Retinal pigment epithelial cell (primary cell): ENCODE results near the gene BRME1.

Source experiments
- DNase-seq: peaks from one replicate; pipeline ENCODE4 v3.0.0-alpha.2; 2010; ENCODE audit warnings: low read depth
- H3K4me3 ChIP-seq: 2 replicates; pipeline ENCODE4 v1.5.1; 2011; ENCODE audit warnings: mild to moderate bottlenecking, low read length, control low read depth, moderate library complexity
- CTCF ChIP-seq: conservative IDR thresholded peaks from 2 replicates; pipeline ENCODE4 v1.5.1; 2011; ENCODE audit warnings: low read depth, low read length, control low read depth, inconsistent platforms

BRME1 gene

GRCh38 chr19:13887517-13887916 is 18.4 kb downstream of the BRME1 start:
- TF ChIP-seq CTCF = no peak
- H3K4me3 ChIP-seq = no peak overlapping the region

GRCh38 chr19:13887018-13887436 is 18.9 kb downstream of the BRME1 start:
- TF ChIP-seq CTCF = no peak
- H3K4me3 ChIP-seq = no peak overlapping the region
- no peak for DNase-seq

More at GRCh38 chr19:13887517-13887916, 18.4 kb downstream of the BRME1 start:
- no peak for DNase-seq

GRCh38 chr19:13885826-13886365 is 20.0 kb downstream of the BRME1 start:
- no peak for DNase-seq
- no peak overlapping the region for H3K4me3 ChIP-seq
- TF ChIP-seq CTCF = no peak

- no peak for TF ChIP-seq CTCF
- DNase-seq = no peak
- H3K4me3 ChIP-seq = no peak overlapping the region
Observed at GRCh38 chr19:13884726-13885591, 21.0 kb downstream of the BRME1 start.

GRCh38 chr19:13883516-13884064 is 22.3 kb downstream of the BRME1 start:
- H3K4me3 ChIP-seq = no peak overlapping the region
- no peak for DNase-seq
- peak; percentile 23 for TF ChIP-seq CTCF

GRCh38 chr19:13882836-13883235 is 23.1 kb downstream of the BRME1 start:
- no peak overlapping the region for H3K4me3 ChIP-seq
- no peak for DNase-seq
- TF ChIP-seq CTCF = no peak
